CD4-positive, alpha-beta T cell treated with Interleukin-6 at 100 ng/mL for 8 hours (primary cell): ENCODE measurements around the gene ENAM.
"Not testable (repeated sequence)": the region's sequence is repeated elsewhere in the genome, so short reads cannot be mapped to it uniquely, and the experiment has no call there.

ENCODE experiments used
- DNase-seq: peaks from one replicate; pipeline ENCODE4 v3.0.0-alpha.2; 2020; ENCODE audit warnings: mixed read lengths, low spot score

The ENAM gene

GRCh38 chr4:70680934-70681333 is 52.4 kb downstream of the ENAM start:
- DNase-seq: no peak

- no peak for DNase-seq
Observed at GRCh38 chr4:70681704-70682103, 53.2 kb downstream of the ENAM start.

DNA sequence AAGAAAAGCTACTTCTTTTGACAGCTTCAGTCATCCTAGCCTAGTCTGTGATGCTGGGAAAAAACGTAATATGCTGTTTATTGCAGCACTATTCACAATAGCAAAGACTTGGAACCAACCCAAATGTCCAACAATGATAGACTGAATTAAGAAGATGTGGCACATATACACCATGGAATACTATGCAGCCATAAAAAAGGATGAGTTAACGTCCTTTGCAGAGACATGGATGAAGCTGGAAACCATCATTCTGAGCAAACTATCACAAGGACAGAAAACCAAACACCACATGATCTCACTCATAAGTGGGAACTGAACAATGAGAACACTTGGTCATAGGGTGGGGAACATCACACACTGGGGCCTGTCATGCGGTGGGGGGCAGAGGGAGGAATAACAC is 53.6 kb downstream of the ENAM start:
- DNase-seq: not testable (repeated sequence)

DNA sequence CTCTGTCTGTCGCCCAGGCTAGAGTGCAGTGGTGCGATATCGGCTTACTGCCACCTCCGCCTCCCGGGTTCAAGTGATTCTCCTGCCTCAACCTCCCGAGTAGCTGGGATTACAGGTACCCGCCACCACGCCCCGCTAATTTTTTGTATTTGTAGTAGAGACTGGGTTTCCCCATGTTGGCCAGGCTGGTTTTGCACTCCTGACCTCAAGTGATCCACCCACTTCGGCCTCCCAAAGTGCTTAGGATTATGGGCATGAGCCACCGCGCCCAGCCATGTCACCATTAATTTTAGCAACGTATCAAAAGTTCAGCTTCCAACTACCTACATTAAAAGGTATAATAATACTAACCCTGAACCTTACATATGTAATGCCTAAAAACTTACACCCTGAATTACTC is 58.8 kb downstream of the ENAM start:
- no peak for DNase-seq

DNA sequence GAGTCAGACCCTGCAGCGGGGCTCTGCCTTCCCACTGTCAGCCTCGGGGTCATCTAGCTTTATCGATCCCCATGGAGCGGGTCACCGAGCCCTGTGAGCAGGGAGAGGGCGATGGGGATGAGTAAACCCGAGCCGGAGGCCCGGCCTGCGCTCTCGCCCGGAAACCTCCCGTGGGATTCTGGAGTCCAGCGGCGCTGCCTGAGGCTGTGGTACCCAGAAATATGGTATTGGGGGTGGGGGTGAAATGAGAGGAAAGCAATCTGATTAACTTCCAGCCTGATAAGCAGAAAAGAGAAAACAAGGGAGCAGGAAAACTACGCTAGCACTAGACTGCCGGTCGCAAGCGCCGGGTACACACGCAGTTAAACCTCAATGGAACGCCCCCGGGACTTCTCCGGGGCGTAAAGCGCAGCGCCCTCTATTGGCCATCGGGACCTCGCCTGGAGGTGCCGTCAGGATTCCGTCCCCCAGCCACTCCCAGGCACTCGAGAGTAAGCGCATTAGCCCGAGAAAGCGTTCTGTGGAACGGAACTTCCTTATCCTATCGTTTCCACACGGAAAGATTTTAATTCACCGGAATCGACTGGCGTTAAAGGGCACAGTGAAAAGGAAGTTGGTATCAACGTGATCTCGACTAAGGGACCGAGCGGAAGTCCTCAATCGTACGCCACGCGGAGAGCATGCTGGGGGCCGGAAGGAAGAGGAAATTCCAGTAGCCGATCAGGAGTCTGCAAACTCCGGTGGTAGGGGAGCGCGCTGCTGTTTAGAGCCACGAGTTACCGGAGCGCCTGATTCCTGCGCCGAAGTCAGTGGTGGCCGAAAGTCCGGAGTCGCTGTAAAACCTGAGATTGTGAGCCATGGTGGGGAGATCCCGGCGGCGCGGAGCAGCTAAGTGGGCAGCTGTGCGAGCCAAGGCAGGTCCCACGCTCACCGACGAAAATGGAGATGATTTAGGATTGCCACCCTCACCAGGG is 59.6 kb downstream of the ENAM start, which contains the start of gene UTP3:
Gene UTP3, plus strand, starts transcription at position 712 of the 974 bp plus-strand sequence. Its CDS starts 146 bp downstream, at position 858.
- peak; percentile 92 for DNase-seq

DNA sequence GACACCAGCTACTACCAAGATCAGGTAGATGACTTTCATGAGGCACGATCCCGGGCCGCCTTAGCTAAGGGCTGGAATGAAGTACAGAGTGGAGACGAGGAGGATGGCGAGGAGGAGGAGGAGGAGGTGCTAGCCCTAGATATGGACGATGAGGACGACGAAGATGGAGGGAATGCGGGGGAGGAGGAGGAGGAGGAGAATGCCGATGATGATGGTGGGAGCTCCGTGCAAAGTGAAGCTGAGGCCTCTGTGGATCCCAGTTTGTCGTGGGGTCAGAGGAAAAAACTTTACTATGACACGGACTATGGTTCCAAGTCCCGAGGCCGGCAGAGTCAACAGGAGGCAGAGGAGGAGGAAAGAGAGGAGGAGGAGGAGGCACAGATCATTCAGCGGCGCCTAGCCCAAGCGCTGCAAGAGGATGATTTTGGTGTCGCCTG is 60.3 kb downstream of the ENAM start:
- DNase-seq: no peak

GRCh38 chr4:70691661-70692060 is 63.1 kb downstream of the ENAM start:
- DNase-seq: no peak

- not testable (repeated sequence) for DNase-seq
Observed at GRCh38 chr4:70694633-70695032, 66.1 kb downstream of the ENAM start.
